ENCODE data around the gene UGT1A10.

Gene UGT1A10

GRCh38 chr2:233679196-233679595 lies 42.9 kb downstream of the UGT1A10 start:
- H3K4me3 ChIP-seq (ENCODE audit: low read depth, low read length) = no peak overlapping the region
- TF ChIP-seq, protein P1, sequence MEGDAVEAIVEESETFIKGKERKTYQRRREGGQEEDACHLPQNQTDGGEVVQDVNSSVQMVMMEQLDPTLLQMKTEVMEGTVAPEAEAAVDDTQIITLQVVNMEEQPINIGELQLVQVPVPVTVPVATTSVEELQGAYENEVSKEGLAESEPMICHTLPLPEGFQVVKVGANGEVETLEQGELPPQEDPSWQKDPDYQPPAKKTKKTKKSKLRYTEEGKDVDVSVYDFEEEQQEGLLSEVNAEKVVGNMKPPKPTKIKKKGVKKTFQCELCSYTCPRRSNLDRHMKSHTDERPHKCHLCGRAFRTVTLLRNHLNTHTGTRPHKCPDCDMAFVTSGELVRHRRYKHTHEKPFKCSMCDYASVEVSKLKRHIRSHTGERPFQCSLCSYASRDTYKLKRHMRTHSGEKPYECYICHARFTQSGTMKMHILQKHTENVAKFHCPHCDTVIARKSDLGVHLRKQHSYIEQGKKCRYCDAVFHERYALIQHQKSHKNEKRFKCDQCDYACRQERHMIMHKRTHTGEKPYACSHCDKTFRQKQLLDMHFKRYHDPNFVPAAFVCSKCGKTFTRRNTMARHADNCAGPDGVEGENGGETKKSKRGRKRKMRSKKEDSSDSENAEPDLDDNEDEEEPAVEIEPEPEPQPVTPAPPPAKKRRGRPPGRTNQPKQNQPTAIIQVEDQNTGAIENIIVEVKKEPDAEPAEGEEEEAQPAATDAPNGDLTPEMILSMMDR (IDR thresholded peaks at IDR 0.05; ENCODE audit: low read depth, low read length, missing control alignments) = no peak
- in situ Hi-C loops (cut with HindIII; ENCODE audit: low sequenced_read_pairs) = no loop called here
- no peak for DNase-seq (ENCODE audit: low read depth)

DNA sequence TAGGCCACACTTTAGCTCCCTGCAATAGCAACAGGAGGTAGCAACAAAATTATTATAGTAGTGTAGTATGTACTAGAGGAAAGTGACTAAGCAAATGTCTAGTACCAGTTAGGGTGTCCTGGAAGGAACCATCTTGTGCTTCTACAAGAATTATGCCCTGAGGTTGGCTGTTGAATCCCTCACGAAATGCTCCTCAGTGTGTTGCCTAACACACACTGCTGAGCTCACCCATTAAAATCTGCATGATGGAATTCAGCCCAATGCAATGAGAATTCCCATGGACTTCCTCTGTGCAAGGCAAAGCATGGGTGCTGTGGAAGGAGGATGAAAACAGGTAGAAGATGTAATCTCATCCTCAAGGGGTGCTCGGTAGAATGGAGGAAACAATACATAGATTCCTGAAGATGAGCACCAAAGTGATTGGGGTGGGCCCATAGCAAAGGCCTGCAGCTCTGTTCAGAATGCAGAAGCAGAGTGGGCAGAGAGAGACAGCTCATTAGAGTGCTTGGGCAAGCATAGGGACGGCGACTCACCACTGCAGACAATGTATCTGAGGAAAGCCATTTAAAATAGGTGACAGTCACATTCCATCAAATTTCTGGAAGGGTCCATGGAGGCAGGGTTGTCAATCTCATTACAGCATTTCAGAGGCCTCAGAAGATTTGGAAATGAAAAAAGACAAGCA lies 44.3 kb downstream of the UGT1A10 start:
- in situ Hi-C loops (cut with HindIII; ENCODE audit: low sequenced_read_pairs) = no loop called here
- no peak overlapping the region for H3K4me3 ChIP-seq (ENCODE audit: low read depth, low read length)
- TF ChIP-seq, protein P1 (IDR thresholded peaks at IDR 0.05; ENCODE audit: low read depth, low read length, missing control alignments) = no peak
- no peak for DNase-seq (ENCODE audit: low read depth)

DNA sequence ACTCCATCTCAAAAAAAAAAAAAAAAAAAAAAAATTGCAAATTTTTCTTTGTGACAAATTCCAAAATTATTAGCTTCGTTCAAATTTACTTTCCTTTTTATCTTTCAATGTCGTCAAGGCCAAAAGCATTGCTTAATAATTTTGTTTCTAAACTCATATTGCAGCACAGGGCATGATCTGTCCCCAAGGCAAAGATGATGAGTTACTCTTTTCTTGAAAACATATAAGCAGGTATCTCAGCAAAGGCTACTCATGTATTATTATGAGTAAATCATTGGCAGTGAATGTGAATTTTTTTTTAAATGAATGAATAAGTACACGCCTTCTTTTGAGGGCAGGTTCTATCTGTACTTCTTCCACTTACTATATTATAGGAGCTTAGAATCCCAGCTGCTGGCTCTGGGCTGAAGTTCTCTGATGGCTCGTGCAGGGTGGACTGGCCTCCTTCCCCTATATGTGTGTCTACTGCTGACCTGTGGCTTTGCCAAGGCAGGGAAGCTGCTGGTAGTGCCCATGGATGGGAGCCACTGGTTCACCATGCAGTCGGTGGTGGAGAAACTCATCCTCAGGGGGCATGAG lies 45.4 kb downstream of the UGT1A10 start, which contains the start of gene UGT1A7:
TSS of gene UGT1A7 (plus strand) at position 381 of the 579 bp plus-strand sequence. CDS start at position 418, 37 bp downstream.
- H3K4me3 ChIP-seq (ENCODE audit: low read depth, low read length) = no peak within 1 kb of the TSS
- no peak for DNase-seq (ENCODE audit: low read depth)
- in situ Hi-C loops (cut with HindIII; ENCODE audit: low sequenced_read_pairs) = no loop called here
- TF ChIP-seq, protein P1 (IDR thresholded peaks at IDR 0.05; ENCODE audit: low read depth, low read length, missing control alignments) = no peak

DNA sequence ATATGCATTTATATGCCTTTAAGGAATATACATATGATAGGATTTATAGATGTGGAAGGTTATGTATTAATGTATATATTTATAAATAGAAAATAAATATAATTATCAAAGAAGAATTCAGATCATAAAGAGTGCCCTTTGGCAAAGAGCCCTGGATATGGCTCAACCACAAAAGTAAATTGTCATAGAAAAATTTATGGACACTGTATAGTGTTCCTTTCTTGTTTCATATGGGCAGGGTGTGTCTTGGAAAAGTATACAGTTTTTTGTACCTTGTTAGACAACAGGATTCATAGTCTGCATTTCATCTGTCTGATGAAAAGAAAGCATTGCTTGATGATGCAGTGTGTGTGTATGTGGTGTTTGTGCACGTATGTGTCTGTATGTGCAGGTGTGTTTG lies 48.4 kb downstream of the UGT1A10 start:
- in situ Hi-C loops (cut with HindIII; ENCODE audit: low sequenced_read_pairs) = no loop called here
- DNase-seq (ENCODE audit: low read depth) = no peak
- no peak overlapping the region for H3K4me3 ChIP-seq (ENCODE audit: low read depth, low read length)
- TF ChIP-seq, protein P1 (IDR thresholded peaks at IDR 0.05; ENCODE audit: low read depth, low read length, missing control alignments) = no peak

GRCh38 chr2:233686928-233687327 lies 50.7 kb downstream of the UGT1A10 start:
- no peak for DNase-seq (ENCODE audit: low read depth)
- TF ChIP-seq, protein P1 (IDR thresholded peaks at IDR 0.05; ENCODE audit: low read depth, low read length, missing control alignments) = no peak
- H3K4me3 ChIP-seq (ENCODE audit: low read depth, low read length) = no peak overlapping the region
- in situ Hi-C loops (cut with HindIII; ENCODE audit: low sequenced_read_pairs) = no loop called here

GRCh38 chr2:233688341-233688740 lies 52.1 kb downstream of the UGT1A10 start:
- in situ Hi-C loops (cut with HindIII; ENCODE audit: low sequenced_read_pairs) = no loop called here
- no peak for DNase-seq (ENCODE audit: low read depth)

More at GRCh38 chr2:233688341-233688740, 52.1 kb downstream of the UGT1A10 start:
- H3K4me3 ChIP-seq (ENCODE audit: low read depth, low read length) = no peak overlapping the region
- TF ChIP-seq, protein P1 (IDR thresholded peaks at IDR 0.05; ENCODE audit: low read depth, low read length, missing control alignments) = no peak
